Dermis blood vessel endothelial cell (primary cell): Measurements from ENCODE around the gene NEGR1. TPM values are rescaled to one million over a fixed set of nuclear protein-coding genes. Genes with fewer than 3 reads are reported as not detected.
A peak's percentile ranks its signal among the peaks of the same experiment; 100 is the strongest.

Experiments used
- DNase-seq: peaks from one replicate; pipeline ENCODE4 v3.0.0; 2010
- total RNA-seq: library from RNA; depleted of rRNA; stranded (reverse); fragments of >200 nt; gene quantifications from 2 replicates; pipeline ENCODE4 v1.2.3, GENCODE V29; 2014

Gene NEGR1
- total RNA-seq, 1 donor from 2014 or later = under 0.01 TPM

- DNase-seq = no peak
Observed at GRCh38 chr1:71548398-71548890, 733.9 kb downstream of the NEGR1 start.

GRCh38 chr1:71542155-71542554 is 740.2 kb downstream of the NEGR1 start:
- no peak for DNase-seq

DNA sequence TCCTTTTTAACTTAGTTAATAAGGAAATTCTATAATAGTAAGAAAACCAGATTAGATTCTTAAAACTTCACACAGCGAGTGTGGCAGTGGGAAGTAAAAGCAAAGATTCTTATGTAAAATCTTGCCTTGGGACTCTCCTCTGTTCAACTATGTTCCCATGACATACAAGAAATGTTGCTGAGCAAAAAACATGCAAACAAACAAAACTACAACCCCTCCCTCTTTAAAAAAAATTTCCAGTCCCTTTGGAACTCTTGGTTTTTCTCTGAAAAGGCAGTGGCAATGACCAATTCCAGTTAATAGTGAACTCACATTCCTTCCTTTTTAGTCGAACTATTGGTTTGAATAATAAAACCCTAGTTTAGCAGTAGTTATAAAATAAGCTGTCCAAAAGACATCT is 748.4 kb downstream of the NEGR1 start:
- DNase-seq = no peak

DNA sequence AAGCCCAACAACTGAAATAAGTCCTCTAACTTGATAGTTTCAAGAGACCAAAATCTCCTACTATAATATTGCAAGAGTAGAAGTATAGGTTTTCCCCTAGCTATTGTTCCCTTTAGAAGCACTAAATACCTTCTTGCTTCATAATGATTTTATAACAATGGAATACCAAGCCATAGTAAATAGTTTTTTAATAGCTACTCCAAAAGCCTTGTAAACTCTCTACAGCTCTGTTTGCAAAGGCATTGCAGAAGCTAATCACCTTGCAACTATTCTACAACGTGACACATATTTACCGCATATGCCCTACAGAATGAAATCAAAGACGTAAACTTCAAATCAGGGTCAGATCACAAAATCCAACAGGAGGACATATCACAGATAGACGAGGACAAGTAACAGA is 750.0 kb downstream of the NEGR1 start:
- no peak for DNase-seq

DNA sequence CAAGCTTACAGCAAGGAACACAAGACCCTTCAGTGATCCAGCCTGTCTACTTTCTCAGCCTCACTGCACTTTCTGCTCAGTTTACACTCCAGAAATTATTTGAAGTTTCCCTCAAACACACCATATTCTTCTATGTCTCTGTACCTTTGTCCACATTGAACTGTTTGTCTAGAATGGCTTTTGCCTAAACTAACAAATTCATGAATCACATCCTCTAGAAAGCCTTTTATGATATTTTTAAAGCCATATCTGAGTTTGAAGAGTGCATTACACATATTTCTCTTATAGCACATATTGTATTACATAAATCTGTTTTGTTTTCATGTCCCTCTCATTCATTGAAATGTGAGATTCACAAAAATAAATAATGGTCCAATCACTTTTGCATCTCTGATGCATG is 755.5 kb downstream of the NEGR1 start:
- DNase-seq = no peak

DNA sequence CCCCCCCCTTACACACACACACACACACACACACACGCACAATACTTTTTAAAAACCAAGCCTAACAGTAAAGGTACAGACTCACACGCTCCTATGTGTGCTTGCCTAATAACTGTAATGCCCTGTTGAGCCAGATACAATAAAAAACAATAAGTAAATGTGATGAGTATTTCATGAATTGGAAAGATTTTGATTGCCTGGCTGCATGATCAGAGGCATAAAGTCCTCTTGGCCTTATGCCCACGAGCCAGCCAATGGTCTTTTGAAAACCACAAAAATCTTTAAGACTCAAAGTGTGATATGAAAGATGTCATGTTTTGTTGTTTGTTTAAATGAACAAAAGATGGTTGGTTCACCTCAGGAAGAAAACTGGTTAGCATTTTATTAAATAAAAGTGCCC is 759.6 kb downstream of the NEGR1 start:
- no peak for DNase-seq

- DNase-seq = peak; percentile 3
Observed at GRCh38 chr1:71521655-71522264, 760.6 kb downstream of the NEGR1 start.

GRCh38 chr1:71511505-71511904 is 770.8 kb downstream of the NEGR1 start:
- DNase-seq = no peak

DNA sequence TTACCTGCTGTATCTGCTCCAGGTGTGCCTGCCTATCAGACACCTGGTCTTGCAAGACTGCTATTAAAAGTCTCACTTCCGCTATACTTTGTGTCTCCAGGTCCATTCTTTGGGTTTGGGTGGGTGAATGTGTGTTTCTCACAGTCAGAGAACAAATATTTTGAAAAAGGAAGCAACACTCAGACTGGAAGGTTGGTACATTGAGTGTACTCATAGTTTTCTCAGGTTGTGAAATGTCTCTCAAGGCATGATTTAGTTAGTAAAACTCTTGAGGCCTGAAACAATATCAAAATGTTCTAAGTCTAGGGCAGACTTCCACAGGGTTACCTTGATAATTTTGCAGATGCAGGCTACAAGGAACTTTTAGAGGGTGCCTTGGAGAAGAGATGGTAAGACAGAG is 771.6 kb downstream of the NEGR1 start:
- no peak for DNase-seq

DNA sequence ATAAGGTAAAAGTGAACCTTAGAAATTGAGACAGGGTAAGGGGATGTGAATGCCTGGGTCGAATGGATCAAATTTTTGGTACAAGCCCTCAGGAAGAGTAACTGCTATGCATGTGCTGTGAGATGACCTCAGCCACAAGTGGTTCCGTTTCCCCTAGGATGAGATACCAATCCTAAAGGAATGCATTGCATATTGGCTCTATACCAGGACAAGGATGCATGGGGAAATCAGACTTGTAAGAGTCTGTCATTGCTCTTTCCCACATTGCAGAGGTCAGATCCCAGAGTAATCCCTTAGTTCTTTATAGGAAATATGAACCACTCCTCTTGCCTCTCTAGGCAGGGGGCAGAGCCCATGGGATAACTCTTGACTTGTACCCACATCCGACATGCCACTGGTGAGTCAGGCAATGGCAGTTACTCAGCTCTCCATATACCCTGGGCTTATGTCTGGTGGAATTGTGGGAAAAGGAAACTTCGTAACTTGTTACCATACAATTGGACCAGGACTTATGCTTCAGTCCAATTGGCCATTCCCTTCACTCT is 773.2 kb downstream of the NEGR1 start:
- DNase-seq = no peak

GRCh38 chr1:71502006-71502405 is 780.3 kb downstream of the NEGR1 start:
- no peak for DNase-seq

- no peak for DNase-seq
Observed at GRCh38 chr1:71498542-71498941, 783.8 kb downstream of the NEGR1 start.

DNA sequence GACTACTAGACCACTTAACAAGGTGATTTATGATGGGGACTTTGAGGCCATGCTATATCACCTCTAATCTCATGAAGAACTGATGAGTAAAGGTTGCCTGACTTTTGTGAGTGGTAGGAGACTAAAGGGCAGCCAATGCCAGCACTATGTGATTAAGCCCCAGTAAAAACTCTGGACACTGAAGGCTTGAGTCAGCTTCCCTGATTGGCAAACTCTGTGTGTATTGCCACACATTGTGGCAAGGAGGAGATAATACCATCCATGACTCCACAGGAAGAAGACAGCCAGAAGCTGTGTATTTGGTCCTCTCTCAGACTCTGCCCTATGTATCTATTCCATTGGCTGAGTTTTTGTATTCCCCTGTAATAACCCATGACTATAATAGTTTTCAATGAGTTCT is 788.2 kb downstream of the NEGR1 start:
- no peak for DNase-seq

DNA sequence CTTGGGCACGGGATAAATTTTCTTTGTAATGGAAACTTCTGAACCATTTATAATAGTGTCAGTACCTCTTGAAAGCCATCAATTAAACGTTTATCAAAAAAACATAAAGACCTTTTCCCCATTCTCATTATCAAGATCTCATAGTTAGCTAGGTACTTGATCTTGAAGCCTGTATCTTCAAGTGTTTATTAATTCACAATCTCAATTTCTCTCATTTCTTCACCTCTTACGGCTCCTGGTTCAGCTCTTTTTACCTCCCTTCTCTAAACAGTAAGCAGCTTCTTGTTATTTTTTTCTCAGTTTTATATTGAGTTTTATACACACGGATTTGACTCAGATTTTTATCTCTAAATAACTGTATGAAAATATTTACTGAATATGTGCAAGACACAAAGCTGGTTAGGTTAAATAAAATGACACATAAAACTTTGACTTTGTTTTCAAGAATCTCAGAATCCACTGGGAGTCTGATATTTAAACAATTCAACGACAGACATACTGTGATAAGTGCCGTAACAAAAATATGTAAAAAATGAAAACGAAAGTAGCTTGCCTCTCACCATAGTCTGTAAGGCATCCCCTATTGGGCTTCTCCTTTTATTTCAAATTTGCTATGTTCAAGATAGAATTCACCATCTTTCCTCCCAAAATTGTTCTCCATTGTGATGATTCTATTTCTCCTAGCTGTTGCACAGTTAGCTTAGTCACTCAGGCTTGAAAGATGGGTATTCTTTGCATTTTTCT is 789.9 kb downstream of the NEGR1 start:
- no peak for DNase-seq

- no peak for DNase-seq
Observed at GRCh38 chr1:71490432-71490831, 791.9 kb downstream of the NEGR1 start.

DNA sequence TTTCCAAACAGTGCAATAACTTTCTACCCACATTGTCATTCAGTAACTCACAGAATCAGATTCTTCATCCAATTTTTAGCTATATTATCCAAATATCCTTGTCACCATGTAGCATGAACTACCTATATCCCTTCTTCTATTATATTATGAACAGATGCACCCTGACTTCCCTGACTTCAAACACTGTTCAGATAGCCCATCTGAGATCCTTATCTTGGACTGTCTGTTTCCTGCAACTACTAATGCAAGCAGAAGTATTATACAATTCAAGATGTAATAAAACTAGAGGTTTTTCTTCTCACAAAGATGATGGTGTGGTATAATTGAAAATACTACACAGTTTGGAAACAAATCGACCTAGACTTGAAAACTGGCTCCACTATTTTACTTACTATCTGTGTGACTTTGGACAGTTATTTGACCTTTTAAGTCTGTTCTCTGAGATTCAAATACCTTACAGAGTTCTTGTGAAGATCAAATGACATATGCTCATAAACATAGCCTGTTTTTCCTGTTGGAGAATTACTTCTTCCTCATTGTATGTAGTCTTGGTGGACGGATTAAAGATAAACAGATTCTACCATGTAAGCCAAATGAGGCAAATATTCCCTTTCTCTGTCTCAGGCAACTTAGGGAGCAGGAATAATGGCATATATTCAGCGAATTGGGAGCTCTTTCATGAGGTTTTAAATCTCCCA is 793.6 kb downstream of the NEGR1 start:
- no peak for DNase-seq

DNA sequence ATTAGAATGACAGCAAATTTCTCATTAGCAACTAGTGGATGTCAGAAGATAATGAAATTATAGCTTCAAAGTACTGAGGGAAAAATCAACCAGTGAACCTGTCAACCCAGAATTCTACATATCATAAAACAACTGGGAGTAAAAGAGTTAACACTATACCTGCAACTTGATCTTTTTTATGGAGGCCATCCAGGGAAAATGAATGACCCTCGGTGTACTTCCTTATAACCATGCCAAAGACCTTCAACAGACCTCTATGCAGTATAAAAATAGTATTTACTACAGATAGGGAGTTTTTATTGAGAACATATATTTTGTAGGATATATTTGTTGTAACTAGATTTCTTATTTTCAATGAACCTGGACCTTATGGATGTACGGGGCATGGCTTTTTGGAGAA is 809.0 kb downstream of the NEGR1 start:
- no peak for DNase-seq

DNA sequence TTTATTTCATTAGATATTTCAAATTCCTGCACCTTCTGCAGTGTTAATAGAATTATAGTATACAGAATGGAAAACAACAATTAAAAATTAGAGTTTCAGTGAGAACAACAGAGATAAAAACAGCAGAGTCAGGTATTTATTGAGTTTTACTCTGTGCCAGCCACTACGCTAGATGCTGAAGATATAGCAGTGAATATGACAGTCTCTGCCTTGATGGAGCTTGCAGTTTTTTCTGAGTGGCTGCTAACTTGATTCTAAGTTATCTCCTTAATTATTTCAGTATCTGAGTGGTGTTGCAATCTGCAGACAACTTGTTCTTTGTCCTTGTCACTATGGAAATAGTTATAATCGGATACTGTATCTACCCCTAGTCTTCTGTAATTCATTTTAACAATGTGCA is 817.2 kb downstream of the NEGR1 start:
- DNase-seq = no peak

DNA sequence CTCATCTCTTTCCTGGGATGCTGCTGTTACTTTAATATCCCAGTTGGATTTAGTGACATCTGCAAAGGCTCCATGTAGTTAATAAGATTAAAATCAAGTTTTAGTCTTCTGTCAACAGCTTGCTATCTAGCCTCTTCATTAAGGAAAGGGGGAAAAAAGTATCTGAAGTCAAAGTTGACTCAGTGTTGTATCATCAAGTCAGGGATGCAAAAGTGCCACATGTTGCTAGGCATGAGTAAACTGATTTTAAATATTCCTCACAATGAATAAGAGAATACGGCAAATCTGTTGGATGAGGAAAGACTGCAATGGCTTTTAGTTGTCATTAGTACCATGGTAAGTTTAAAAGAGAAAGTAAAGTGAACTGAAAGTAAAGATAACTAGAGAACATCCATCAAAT is 818.3 kb downstream of the NEGR1 start:
- no peak for DNase-seq

GRCh38 chr1:71463144-71463543 is 819.2 kb downstream of the NEGR1 start:
- DNase-seq = no peak

GRCh38 chr1:71462247-71462646 is 820.1 kb downstream of the NEGR1 start:
- DNase-seq = no peak

DNA sequence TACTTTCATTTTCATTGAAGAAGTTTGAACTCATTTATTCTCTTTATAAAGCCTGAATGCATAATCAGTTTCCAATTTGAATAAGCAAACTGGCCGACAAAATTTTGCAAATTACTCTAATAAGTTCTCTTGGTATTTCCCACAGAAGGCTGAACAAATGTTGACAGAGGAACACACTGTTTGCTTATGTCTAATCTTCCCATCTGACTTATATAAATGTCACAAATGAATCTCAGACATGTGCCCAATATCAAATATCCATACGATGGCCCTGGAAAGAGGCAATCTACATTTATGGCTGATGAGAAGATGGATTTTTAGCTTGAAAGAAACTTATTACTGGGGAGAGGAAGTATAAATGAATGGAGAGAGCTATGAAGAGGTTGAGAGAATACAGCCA is 820.9 kb downstream of the NEGR1 start:
- no peak for DNase-seq

GRCh38 chr1:71448444-71448843 is 833.9 kb downstream of the NEGR1 start:
- DNase-seq = no peak

DNA sequence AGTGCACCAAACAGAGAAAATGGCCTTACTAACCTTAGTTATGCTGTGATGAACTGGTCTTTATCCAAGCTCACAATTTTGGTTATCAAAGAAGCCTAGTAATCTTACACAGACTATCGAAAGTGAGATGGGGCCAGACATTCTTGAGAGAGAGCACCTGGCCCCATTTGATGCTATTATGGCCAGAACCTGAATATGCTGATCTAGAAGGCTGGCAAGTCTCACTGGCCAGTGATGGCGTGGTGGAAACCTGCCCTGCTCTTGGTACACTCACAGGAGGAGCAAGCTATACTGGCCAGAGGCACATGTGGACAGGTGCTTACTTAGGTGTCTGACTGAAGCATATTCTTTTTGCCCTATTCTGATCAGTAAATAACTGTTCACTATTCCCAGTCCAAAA is 843.7 kb downstream of the NEGR1 start:
- no peak for DNase-seq
